SKM-1 (cell line): Measurements from ENCODE around the gene PRKACB.
"Not testable (repeated sequence)": the region's sequence is repeated elsewhere in the genome, so short reads cannot be mapped to it uniquely, and the experiment has no call there.

Source experiments
- DNase-seq: peaks from one replicate; lab custom pipeline; 2025; ENCODE audit not compliant: unreplicated experiment; lab: John Stamatoyannopoulos, UW

The PRKACB gene

GRCh38 chr1:84214115-84214956 lies 70.3 kb downstream of the PRKACB start:
- DNase-seq: no peak

- DNase-seq: no peak
Measured at GRCh38 chr1:84217239-84217638, 73.2 kb downstream of the PRKACB start.

- DNase-seq: no peak
Measured at GRCh38 chr1:84223751-84224432, 79.8 kb downstream of the PRKACB start.

- DNase-seq: no peak
Measured at GRCh38 chr1:84224905-84225304, 80.8 kb downstream of the PRKACB start.

- no peak for DNase-seq
Measured at GRCh38 chr1:84225646-84226045, 81.6 kb downstream of the PRKACB start.

GRCh38 chr1:84232676-84233075 lies 88.6 kb downstream of the PRKACB start:
- not testable (repeated sequence) for DNase-seq

GRCh38 chr1:84236256-84236655 lies 92.2 kb downstream of the PRKACB start:
- DNase-seq: no peak

GRCh38 chr1:84242641-84243040 lies 98.6 kb downstream of the PRKACB start:
- DNase-seq: no peak

- DNase-seq: no peak
Measured at GRCh38 chr1:84245563-84245962, 101.5 kb downstream of the PRKACB start.

GRCh38 chr1:84246213-84246612 lies 102.1 kb downstream of the PRKACB start:
- DNase-seq: no peak

GRCh38 chr1:84247425-84248220 lies 103.6 kb downstream of the PRKACB start:
- no peak for DNase-seq

GRCh38 chr1:84250668-84251067 lies 106.6 kb downstream of the PRKACB start:
- DNase-seq: no peak

GRCh38 chr1:84253036-84253435 lies 109.0 kb downstream of the PRKACB start:
- no peak for DNase-seq

GRCh38 chr1:84253891-84254290 lies 109.8 kb downstream of the PRKACB start:
- no peak for DNase-seq

- DNase-seq: no peak
Measured at GRCh38 chr1:84254703-84255238, 110.7 kb downstream of the PRKACB start.

- DNase-seq: no peak
Measured at GRCh38 chr1:84255582-84255981, 111.5 kb downstream of the PRKACB start.

GRCh38 chr1:84257617-84258016 lies 113.5 kb downstream of the PRKACB start:
- DNase-seq: no peak

GRCh38 chr1:84259376-84259775 lies 115.3 kb downstream of the PRKACB start:
- no peak for DNase-seq

GRCh38 chr1:84259989-84260388 lies 115.9 kb downstream of the PRKACB start:
- DNase-seq: no peak

GRCh38 chr1:84260852-84261518 lies 116.9 kb downstream of the PRKACB start:
- DNase-seq: no peak

- no peak for DNase-seq
Measured at GRCh38 chr1:84264961-84265360, 120.9 kb downstream of the PRKACB start.
